A673 (cell line): ENCODE measurements around the gene TJP2.

Experiments used
- EZH2 ChIP-seq: fragments of 200-600 bp; sonication (generic); IDR thresholded peaks from 2 replicates; pipeline ENCODE4 v1.6.1; 2017; ENCODE audit warnings: borderline replicate concordance, low read depth, mild to moderate bottlenecking, mixed read lengths, antibody characterized with exemption, low read length; ENCODE audit not compliant: poor library complexity, severe bottlenecking
- TF ChIP-seq, protein P1 (sequence below): fragments of 300-800, 200-600 bp; sonication (generic); conservative IDR thresholded peaks from 2 replicates; pipeline ENCODE4 v1.5.1; 2017; ENCODE audit warnings: low read depth, mild to moderate bottlenecking, antibody characterized with exemption, low read length, moderate library complexity, mixed read lengths

DNA sequence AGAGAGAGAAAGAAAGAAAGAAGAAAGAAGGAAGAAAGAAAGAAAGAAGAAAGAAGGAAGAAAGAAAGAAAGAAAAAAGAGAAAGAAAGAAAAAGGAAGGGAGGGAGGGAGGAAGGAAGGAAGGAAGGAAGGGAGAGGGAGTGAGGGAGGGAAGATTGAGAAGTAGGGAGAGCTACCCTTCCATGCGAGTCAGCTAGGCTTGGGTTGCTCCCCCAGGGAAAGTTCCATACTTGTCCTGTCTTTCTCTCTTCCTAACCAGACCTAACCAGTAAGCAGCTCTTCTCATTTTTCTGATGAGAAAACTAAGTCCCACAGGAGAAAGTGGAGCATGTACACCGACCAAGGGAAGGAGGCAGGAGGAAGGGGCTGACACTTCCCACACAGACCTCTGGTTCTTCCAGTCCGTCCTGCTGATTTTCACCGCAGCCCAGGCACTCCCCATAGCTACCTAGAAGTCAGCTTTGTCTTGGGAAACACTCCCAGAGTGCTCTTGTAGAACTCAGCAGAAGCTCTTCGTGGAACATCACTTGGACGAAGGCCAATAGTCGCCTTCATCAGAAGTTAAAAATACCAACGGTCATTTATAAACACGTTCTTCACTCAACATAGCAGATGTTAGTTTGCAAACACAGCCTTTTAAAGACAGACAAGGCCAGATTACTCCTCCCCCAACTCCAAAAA lies 121.9 kb downstream of the TJP2 start:
- TF ChIP-seq, protein P1, sequence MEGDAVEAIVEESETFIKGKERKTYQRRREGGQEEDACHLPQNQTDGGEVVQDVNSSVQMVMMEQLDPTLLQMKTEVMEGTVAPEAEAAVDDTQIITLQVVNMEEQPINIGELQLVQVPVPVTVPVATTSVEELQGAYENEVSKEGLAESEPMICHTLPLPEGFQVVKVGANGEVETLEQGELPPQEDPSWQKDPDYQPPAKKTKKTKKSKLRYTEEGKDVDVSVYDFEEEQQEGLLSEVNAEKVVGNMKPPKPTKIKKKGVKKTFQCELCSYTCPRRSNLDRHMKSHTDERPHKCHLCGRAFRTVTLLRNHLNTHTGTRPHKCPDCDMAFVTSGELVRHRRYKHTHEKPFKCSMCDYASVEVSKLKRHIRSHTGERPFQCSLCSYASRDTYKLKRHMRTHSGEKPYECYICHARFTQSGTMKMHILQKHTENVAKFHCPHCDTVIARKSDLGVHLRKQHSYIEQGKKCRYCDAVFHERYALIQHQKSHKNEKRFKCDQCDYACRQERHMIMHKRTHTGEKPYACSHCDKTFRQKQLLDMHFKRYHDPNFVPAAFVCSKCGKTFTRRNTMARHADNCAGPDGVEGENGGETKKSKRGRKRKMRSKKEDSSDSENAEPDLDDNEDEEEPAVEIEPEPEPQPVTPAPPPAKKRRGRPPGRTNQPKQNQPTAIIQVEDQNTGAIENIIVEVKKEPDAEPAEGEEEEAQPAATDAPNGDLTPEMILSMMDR: no peak
- no peak for TF ChIP-seq EZH2
